ENCODE results near the gene PTPN5.

The PTPN5 gene

DNA sequence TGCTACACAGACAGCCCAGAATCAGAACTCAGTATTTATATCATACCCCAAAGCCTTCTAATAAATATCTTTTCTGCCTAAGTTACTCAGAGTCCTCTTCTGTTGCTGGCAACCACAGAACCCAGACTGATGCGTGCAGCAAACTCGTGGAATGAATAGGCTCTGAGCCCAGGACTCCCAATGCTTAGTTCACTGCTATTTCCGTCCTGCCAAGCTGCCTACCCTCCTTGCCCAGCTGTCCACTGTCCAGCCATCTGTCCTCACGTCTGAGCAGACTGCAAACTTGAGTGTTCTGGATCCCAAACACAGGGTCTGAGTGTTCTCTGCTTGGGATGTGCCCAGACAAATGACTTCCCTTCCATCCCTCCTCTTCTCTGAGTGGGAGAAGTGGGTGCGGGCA lies 19.4 kb downstream of the PTPN5 start:
- no peak for DNase-seq

DNA sequence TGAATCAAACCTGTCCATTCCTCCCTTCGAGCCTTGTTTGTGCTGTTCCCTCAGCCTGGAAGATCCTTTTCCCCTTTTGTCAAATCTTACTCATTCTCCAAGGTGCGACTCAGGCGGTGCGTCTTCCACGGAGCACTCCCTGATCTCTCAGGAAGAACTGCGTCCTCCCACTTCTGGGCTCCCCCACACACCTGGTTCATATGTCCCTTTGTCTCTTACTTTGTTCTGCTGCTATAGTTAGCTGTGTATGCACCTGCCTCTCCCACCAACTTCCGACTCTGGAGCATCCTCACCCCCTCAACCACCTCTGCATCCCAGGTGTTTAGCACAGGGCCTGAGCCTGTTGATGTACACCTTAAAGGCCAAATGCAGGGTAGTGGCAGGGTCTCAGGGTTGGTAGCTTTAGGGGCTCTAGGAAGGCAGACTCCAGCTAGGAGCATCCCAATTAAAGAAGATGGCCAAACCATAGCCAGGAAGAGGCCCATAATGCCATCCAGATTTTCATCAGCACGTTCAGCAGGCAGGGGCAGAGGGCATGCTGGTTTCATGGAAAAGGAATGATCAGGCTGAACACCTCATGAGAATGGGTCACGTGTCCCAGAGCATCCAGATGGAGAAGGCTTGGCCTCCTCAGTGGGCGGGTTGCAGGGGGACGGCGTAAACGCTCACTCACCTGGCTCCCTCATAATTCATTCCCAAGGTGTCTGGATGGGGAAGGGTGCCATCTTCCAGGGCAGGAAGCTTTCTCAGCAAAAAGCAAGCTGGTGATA lies 20.1 kb downstream of the PTPN5 start:
- DNase-seq = no peak

DNA sequence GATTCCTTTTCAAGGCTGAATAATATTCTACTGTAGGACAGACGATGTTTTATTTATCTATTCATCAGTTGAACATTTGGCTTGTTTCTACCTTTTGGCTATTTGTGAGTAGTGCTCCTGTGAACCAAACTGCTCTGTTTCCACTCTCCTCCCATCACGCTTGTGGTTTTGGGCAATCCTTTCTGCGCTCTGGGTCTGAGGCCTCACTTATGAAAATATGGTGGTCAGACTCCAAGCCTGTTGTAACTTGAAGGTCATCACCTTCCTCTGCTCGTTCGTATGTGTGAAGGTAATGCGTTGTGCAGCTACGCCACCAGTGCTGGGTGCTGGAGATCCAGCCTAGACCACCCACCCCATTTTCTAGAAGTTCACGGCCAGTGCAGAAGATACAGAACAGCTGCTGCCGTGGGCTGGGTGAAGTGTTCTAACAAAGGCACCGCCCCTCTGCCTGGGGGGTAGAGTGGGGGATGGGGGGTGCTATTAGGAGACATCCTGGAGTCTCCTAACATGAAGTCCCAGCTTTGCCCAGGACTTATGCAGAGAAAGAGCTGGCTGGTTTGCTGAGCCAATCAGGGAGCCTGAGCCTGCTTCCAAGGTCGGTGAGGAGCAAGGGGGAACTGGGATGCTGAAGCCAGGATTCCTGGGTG lies 21.0 kb downstream of the PTPN5 start:
- no peak for DNase-seq

DNA sequence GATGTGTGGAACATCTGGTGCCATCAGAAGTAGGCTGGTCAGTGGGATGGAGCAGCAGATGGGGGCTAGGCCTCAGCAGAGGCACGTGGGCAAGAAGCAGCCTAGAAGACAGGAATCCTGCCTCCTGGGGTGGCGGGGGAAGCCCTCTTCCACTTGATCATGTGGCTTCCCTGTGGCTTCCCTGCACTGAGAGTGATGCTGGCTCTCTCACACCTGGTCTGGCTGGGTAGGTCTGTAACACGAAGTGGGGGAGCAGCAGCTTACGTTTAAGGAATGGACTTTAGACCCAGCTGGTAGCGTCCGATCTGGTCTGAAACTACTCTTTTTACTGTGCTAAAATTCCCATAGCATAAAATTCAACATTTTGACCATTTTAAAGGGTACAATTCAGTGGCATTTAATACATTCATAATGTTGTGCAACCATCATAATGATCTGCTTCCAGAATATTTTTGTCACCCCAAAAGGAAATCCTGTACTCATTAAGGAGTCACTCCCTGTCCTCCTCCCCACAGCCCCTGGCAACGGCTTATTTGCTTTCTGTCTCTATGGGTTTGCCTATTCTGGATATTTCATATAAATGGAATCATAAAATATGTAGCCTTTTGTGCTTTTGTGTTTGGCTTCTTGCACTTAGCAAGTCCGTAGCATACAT lies 21.7 kb downstream of the PTPN5 start:
- no peak for DNase-seq

DNA sequence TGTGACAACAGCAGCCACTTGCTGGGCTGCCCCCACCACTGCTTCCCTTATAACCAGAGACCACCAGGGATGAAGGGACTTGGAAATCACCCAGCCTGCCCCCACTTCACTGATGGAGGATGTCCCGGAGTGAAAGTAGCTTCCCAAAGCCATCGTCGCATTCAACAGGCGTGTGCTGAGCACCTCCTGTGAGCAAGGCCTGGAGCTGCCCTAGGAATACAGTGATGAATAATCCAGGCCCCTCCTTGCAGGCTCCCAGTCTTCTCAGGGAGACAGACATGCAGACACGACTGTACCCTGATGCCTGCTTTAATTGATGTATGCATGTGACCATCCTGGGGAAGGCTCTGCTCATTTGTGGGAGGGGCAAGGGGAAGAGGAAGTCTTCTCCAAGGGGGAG lies 22.6 kb downstream of the PTPN5 start:
- no peak for DNase-seq

DNA sequence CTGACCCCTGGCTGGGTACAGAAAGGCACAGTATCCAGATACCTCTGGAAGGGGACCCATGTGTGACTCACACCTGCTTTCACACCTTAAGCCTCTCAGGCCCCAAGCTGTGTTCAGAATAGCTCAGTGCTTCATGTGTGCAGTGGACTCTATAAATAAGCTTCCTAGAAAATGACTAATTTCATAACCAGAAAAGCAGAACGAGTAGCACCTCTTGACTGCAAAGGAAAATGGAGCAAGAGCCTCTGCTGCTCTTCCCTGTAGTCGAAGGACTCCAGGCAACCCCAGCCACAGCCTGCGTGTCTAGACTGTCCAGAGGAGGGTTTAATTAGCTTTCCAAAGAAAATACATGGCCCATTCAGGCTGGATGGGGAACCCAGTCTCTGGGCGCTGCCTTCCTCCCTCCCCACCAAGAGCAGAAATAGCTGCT lies 23.1 kb downstream of the PTPN5 start:
- no peak for DNase-seq

DNA sequence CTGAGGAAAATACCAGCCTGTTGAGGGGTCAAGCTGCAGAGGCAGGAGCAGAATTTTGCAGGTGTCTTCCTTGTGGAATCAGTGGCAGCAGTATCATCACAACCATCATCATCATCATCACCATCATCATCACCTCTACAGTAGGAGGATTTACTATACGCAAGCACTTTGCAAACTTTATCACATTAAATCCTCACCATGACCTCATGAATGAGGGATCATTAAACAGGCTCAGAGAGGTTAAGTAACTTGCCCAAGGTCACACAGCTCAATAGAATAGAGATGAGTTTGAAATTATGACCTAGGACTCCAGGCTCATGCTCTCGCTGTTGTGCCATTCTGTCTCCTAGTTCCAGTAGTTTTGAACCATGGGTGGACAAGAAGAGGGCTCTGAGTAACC lies 25.6 kb downstream of the PTPN5 start:
- no peak for DNase-seq

DNA sequence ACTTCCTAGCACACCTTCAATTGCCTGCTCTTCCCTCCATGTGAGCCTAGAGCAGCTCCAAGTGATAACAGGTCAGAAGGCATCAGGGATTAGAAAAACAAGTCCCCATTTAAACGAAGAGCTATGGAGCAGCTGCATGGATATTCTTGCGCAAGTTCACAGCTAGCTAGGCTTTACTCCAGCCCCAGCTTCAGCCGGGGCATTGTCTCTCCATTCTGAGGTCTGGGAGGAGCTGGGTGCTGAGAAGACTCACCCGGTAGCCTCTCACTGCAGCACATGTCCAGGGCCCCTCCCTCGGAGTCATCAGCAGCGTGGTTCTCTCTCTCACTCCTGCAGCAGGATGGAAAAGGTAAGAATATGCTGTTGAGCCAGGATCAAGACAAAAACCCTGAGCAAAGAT lies 26.0 kb downstream of the PTPN5 start:
- no peak for DNase-seq

DNA sequence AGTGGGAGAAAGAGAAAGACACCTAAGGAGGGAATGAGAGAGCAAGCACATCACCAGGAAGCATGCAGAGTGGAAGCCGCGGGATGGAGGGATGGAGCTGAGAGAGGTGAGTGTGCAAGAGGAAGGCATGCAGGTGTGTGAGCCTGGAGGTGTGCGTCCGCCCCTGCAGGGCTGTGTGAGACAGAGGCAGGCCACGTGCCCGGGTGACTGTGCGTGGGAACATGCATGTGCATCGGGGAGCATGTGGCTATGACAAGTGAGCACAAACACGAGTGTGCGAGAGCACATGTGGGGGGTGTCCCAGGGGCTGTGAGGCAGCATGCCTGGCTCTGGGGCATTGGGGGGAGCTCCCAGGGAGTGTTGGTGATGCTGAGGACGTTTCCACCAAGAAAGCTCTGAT lies 29.9 kb downstream of the PTPN5 start:
- no peak for DNase-seq

DNA sequence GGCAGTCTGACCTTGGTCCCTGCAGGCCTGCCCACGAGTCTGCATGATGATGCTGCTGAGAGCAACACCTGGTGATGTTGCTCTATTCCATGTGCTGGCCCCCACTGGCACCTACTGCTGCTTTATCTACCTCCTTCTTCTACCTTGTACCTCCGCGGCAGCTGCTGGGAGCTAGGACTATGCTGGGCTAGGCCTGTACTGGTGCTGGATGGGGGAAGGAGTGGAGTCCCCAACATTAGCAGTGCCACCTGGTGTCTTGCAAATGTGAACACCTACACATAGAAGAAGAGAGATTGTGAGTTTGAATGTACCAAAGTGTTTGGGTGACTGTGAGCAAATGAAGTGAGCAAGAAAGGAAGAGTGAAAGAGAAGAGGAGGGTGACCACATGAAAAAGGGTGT lies 30.5 kb downstream of the PTPN5 start:
- no peak for DNase-seq

DNA sequence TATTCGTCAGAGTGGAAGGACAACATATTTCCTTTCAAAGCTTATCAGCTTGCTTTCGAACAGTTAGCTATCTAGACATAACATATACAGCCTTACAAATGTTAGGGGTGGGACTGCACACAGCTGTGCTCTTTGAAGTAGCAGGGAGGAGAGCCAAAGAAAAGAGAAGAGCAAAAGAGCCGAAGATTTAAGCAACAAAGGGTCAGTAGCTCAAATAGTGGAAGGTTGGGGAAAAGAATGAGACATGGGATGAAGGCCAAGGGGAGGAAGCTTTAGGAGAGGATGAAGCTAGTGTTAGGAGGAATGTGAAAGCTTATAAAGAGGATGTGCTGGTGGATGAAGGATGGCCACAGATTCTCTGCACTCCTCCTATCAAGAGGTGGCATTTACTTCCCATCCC lies 33.8 kb downstream of the PTPN5 start:
- DNase-seq = no peak

DNA sequence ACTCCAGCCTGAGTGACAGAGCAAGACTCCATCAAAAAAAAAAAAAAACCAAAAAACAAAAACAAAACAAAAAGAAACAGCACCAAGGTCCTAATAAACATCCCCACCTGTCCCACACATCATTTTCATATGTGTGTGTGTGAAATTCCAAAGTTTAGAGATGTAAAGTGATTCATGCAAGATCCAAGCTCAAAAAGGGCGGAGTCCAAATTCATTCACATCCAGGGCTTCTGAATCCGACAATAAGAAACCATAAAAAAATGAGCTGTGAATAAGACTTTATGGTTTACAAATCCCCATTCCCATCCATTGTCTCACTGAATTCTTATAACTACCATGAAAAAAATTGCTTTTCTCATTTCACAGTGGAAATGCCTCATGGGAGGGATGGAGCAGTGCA lies 34.7 kb downstream of the PTPN5 start:
- DNase-seq = no peak

DNA sequence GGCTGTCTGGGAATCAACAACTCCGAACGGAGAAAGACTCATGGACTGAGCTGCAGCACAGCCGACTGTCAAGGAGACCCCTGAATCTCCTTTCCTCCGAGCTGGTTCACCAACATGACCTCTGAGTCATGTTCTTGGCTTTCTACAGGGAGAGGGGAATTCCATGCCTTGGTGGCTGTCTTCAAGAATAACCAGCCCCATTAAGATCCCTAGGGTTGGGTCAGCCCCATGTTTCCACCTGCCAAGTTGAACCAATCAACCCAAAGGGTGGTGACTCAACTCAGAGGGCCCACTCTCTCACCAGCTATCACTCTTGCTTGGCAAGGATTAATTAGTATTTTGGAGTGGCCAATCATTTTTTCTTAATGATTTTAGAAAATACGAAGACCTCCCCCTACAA lies 37.3 kb downstream of the PTPN5 start:
- no peak for DNase-seq

DNA sequence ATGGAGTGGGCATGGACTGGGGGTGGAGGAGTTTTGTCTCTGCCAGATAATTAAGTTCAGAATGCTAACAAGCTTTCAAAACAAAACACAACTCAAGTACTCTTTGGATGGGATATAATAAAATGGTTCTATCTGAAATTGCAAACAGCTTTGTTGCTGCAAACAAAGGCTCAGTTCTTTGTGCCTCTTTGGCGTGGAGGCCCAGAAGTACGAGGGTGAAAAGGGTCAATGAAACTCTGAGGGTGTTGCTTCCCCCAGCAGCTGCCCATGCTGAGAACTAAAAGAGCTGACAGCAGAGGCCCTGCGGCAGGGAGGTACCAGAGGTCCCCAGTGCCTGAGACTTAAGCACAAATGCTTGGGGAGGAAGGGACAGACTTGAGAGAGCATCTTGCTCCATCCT lies 39.1 kb downstream of the PTPN5 start:
- DNase-seq = no peak

DNA sequence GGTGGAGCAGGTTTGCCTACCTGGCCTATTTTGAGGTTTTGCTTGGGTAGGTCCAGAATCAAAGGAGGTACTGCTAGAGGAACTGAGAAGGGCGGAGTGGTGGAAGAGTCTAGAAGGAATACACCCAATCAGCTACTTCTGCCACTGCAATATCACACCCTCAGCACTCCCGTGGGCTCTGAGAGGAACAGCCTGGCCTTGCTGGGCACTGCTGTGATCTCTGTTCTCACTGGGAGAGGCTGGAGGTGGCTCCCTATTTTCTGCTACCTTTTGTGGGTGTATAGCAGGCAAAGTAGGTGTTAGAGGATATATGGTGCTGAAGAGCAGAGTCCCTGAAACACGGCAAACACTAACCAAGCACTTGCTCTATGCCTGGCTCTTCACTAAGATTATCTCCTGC lies 40.7 kb downstream of the PTPN5 start:
- DNase-seq = no peak

DNA sequence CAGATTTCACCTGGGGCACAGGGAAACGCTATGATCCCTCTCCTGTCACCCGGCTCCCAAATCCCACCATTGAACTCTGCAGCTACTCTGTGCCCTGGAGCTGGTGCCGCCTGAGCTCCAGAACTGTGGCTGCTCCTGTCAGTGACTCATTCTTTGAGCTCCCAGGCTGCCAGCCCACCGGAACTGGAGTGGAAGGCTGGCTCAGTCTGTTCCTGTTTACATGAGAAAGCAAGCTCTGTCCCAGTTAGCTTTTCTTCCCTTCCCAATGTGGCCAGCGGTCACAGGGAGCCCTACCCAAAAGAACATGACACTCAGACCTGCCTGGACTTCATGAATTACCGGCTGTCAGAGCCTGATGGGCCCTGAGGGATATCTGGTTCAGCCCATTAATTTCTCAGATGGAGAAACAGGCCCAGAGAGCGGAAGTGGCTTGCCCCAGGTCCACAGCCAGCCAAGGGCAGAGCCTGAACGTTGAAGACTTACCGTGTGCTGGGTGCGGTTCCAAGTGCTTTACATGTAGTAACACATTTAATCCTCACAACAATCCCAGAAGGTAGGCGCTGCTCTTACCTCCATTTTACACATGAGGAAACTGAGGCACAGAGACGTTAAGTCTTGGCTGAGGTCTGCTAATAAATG lies 41.8 kb downstream of the PTPN5 start:
- DNase-seq = peak; percentile 84

DNA sequence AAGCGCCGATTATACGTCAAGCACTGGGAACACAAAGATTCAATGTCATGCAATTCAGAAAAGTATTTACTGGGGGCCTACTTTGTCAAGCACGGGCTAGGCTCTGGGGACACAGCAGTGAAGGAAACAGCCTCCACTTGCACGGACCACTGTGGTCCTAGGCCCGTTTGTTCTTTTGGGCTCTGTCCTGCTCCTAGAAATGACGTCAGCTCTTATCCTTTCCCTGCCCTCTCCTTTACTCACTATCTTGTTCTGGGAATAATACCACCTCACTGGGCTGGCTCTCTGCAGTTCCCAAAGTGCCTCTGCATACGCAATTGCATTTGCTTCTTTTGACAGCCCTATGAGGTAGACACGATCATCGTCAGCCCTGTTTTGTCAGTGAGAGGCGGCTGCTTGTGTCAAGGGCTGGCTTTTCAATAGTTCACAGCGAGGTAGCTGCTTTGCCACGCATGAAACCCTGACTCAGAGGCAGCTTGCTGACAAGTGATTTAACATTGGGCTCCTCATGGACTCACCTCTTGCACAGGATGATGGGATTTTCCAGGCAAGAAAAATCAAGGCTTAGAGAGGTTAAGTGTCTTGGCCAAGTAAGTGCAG lies 42.7 kb downstream of the PTPN5 start:
- no peak for DNase-seq

DNA sequence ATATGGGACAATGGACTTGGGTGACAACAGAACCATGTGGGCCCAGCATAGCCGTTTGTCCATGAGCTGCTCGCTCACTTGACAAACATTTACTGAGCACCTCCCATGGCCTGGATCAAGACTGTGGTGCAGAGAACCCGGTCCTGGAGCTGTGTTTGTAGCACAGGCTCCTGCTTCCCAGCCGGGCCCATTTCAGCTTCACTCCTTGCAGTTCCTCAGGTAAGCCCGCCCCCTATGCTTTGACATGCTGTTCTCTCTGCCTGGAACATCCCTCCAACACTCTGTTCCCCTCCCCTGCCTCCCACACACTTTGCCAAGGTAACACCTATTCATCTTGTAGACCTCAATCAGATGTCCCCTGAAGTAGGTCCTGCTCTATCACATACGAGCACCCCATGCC lies 46.3 kb downstream of the PTPN5 start:
- DNase-seq = no peak

DNA sequence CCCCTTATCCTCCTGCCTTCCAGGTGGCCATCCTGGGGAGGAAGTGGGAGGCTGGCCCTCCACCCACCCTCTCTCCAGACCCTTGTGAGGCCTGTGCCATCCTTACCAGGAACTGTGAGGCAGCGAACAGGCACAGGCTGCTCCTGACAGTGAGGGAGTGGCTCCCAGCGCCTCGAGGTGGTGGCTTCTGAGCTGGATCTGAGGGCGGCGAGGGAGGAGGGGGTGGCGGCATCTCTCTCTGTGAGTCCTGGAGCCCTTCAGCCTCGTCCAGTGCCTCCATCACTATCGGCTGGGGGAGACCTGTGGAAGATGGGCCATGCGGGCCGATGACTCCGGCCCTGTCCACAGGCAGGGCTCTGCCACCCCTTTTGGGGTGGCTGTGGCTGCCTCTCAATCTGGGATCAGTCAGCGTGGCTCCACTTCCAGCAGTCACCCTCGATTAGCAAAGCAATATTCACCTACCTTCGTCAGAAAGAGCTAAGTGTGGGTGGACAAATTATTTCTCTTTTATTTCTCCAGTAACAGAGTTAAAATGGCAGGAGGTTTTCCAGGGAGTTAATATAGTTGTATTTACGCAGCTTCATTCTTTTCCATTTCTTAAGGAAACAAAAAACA lies 47.6 kb downstream of the PTPN5 start:
- DNase-seq = no peak

DNA sequence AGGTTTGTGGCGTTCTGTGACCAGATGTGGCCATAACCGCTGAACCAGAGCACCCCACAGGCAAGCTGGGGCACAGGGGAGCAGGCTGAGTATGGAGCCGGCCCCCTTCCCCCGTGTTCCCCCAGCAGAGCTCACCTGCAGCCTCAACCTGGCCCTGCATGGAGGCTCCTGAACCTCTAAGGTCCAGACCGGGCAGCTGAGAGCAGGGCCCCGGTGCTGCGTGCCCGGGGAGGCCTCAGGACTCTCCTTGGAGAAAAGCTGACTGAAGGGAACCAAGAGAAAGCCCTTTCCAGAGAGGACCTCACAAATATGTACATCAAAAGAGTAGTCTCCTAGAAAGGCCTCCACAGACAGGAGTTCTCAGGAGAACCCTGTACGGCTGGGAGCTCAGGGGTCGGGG lies 48.2 kb downstream of the PTPN5 start:
- no peak for DNase-seq

DNA sequence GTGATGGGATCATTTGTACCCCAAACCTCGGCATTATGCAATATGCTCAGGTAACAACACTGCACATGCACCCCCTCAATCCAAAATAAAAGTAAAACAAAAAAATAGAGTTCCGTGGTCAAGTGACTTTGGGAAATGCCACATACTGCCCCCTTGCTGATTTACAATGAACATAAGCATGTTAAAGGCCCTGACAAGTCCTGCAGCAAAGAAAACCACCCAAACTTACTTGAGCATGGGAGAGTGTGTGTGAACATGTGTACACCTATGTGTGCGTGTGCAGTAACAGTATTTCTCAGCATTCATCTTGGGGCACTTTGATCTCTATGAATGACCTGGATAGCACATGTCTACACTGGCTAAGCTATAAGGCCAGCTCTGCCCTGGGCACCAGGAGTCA lies 49.8 kb downstream of the PTPN5 start:
- no peak for DNase-seq

DNA sequence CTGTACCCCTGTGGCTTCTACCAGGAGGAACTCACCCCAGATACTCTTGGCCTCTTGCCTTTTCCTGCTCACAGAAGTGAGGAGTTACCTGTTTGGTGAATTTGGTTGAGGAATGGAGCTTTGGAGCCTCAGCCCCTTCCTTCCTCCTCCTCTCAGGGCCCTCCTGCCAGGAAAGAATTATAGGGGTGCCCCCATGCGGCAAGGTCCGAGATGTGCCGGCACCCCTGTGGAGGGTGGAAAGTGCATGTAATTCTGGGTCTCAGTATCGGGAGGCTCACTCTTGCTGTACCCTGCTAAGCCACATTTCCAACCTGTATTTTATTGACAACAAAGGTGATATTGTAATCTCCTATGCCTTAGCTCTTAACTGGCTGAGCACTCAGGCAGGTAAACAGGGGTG lies 51.9 kb downstream of the PTPN5 start:
- no peak for DNase-seq

DNA sequence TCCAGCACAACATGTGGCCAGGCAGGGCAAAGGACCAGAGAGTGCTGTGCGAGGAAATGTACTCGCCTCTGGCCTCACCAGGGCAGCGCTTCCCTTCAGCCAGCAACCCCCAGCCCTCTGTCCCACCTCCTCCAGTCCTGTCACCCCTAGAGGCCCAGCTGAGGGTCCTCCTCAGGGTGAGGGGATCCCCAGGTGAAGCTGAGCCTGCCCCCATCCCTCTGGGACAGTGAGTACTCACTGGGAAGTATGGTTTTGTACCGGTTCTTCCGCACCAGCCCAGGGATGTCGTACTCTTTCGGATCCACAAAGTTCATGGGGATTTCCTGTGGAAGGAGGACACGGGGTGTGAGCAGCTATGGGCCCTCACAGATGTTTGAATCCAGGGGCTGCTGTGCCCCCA lies 54.0 kb downstream of the PTPN5 start:
- no peak for DNase-seq

Measured in 8988T (cell line).